ENCODE data around the gene BBS7.

- TF ChIP-seq POLR2A (IDR thresholded peaks at IDR 0.05) = no peak
- TF ChIP-seq CTCF (IDR thresholded peaks at IDR 0.05) = no peak
Measured at GRCh38 chr4:121860121-121860520, 10.2 kb downstream of the BBS7 start.

All from heart left ventricle (tissue), 13 donors.